ENCODE results near the gene SMIM21.

The SMIM21 gene

DNA sequence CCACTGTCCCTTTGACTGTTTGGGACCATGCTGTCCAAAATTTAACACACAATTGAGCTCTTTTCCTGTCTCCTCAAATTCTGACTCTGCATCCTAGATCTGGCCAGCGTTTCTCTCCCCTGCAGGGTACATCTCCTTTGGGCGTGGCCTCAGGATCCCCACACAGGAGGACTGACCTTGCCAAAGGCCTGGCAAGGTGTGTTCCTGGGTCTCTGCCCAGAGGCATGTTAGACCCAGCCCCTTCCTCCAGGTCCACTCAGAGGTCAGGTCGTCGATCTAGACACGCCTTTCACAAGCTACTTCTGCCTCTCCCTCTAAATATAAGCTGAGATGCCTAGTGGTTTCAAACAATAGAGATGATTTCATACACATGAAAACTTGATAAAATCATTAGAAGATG is 45.4 kb upstream of the SMIM21 start:
- ATAC-seq: no peak
- TF ChIP-seq ZFP30 (CRISPR knock-in tag; IDR thresholded peaks at IDR 0.05): no peak
- TF ChIP-seq, protein P1, sequence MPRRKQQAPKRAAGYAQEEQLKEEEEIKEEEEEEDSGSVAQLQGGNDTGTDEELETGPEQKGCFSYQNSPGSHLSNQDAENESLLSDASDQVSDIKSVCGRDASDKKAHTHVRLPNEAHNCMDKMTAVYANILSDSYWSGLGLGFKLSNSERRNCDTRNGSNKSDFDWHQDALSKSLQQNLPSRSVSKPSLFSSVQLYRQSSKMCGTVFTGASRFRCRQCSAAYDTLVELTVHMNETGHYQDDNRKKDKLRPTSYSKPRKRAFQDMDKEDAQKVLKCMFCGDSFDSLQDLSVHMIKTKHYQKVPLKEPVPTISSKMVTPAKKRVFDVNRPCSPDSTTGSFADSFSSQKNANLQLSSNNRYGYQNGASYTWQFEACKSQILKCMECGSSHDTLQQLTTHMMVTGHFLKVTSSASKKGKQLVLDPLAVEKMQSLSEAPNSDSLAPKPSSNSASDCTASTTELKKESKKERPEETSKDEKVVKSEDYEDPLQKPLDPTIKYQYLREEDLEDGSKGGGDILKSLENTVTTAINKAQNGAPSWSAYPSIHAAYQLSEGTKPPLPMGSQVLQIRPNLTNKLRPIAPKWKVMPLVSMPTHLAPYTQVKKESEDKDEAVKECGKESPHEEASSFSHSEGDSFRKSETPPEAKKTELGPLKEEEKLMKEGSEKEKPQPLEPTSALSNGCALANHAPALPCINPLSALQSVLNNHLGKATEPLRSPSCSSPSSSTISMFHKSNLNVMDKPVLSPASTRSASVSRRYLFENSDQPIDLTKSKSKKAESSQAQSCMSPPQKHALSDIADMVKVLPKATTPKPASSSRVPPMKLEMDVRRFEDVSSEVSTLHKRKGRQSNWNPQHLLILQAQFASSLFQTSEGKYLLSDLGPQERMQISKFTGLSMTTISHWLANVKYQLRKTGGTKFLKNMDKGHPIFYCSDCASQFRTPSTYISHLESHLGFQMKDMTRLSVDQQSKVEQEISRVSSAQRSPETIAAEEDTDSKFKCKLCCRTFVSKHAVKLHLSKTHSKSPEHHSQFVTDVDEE (CRISPR knock-in tag; IDR thresholded peaks at IDR 0.05): no peak
- no peak for TF ChIP-seq OSR1 (CRISPR knock-in tag; IDR thresholded peaks at IDR 0.05)

DNA sequence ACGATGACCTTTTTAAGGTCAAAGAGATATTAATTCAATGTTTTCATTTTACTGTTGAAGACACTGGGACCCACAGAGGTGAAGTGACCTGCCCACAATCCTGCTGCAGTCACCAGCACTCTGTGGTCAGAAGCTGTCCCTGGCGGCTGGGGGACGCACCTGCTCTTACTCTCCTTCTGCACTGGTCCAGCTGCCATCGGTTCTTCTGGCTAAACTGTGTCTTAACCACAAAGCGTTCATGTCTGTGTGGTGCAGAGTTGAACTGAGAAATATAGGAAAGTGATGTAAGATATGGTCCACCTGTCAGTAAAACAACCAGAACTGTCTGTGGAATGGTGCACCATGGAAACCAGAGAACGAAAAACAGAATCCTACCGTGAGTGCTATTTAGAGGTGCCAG is 44.9 kb upstream of the SMIM21 start:
- TF ChIP-seq TOX (CRISPR knock-in tag; IDR thresholded peaks at IDR 0.05; ENCODE audit: borderline replicate concordance): no peak
- TF ChIP-seq, protein P2, sequence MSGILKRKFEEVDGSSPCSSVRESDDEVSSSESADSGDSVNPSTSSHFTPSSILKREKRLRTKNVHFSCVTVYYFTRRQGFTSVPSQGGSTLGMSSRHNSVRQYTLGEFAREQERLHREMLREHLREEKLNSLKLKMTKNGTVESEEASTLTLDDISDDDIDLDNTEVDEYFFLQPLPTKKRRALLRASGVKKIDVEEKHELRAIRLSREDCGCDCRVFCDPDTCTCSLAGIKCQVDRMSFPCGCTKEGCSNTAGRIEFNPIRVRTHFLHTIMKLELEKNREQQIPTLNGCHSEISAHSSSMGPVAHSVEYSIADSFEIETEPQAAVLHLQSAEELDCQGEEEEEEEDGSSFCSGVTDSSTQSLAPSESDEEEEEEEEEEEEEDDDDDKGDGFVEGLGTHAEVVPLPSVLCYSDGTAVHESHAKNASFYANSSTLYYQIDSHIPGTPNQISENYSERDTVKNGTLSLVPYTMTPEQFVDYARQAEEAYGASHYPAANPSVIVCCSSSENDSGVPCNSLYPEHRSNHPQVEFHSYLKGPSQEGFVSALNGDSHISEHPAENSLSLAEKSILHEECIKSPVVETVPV (CRISPR knock-in tag; IDR thresholded peaks at IDR 0.05): no peak
- TF ChIP-seq, protein P1 (CRISPR knock-in tag; IDR thresholded peaks at IDR 0.05): no peak
- no peak for TF ChIP-seq ZFP30 (CRISPR knock-in tag; IDR thresholded peaks at IDR 0.05)
- no peak for TF ChIP-seq GLIS3 (CRISPR knock-in tag; IDR thresholded peaks at IDR 0.05)
- TF ChIP-seq OSR1 (CRISPR knock-in tag; IDR thresholded peaks at IDR 0.05): no peak
- TF ChIP-seq ISL1 (CRISPR knock-in tag; IDR thresholded peaks at IDR 0.05): no peak
- TF ChIP-seq, protein P3, sequence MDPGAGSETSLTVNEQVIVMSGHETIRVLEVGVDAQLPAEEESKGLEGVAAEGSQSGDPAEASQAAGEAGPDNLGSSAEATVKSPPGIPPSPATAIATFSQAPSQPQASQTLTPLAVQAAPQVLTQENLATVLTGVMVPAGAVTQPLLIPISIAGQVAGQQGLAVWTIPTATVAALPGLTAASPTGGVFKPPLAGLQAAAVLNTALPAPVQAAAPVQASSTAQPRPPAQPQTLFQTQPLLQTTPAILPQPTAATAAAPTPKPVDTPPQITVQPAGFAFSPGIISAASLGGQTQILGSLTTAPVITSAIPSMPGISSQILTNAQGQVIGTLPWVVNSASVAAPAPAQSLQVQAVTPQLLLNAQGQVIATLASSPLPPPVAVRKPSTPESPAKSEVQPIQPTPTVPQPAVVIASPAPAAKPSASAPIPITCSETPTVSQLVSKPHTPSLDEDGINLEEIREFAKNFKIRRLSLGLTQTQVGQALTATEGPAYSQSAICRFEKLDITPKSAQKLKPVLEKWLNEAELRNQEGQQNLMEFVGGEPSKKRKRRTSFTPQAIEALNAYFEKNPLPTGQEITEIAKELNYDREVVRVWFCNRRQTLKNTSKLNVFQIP (CRISPR knock-in tag; IDR thresholded peaks at IDR 0.05; ENCODE audit: borderline replicate concordance, low read depth): no peak
- TF ChIP-seq ZNF8 (CRISPR knock-in tag; IDR thresholded peaks at IDR 0.05): no peak
- TF ChIP-seq, protein P4, sequence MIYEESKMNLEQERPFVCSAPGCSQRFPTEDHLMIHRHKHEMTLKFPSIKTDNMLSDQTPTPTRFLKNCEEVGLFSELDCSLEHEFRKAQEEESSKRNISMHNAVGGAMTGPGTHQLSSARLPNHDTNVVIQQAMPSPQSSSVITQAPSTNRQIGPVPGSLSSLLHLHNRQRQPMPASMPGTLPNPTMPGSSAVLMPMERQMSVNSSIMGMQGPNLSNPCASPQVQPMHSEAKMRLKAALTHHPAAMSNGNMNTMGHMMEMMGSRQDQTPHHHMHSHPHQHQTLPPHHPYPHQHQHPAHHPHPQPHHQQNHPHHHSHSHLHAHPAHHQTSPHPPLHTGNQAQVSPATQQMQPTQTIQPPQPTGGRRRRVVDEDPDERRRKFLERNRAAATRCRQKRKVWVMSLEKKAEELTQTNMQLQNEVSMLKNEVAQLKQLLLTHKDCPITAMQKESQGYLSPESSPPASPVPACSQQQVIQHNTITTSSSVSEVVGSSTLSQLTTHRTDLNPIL (CRISPR knock-in tag; IDR thresholded peaks at IDR 0.05; ENCODE audit: low read depth): no peak
- TF ChIP-seq ZC3H10 (CRISPR knock-in tag; IDR thresholded peaks at IDR 0.05): no peak
- TF ChIP-seq ZNF565 (CRISPR knock-in tag; conservative IDR thresholded peaks at IDR 0.05; ENCODE audit: low read depth): no peak
- TF ChIP-seq ZFP3 (CRISPR knock-in tag; IDR thresholded peaks at IDR 0.05): no peak
- TF ChIP-seq RARB (CRISPR knock-in tag; IDR thresholded peaks at IDR 0.05): no peak
- no peak for TF ChIP-seq SNAI2 (CRISPR knock-in tag; IDR thresholded peaks at IDR 0.05)
- ATAC-seq: no peak

DNA sequence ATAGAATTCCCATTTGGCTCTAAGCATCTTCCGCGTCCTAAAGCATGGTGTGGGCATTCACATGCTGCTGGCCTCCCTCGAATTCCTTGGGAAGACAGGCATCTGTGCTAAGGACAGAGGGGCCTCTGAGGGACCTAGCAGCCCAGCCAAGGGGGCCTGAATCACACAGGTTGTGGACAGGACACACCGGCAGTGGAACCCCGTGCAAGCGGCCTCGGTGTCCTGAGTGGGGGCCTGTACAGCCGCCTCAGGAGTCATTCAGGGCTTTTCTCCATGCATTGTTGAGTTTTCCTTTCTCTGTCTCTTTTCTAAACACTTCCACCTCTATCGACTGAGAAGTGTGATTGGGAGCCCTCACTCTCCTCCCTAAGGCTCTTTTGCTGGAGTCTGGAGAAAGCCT is 44.3 kb upstream of the SMIM21 start:
- no peak for ATAC-seq
- TF ChIP-seq ZNF70 (CRISPR knock-in tag; IDR thresholded peaks at IDR 0.05) (no peak), SNAI2 (CRISPR knock-in tag; IDR thresholded peaks at IDR 0.05) (no peak), PPARA (CRISPR knock-in tag; IDR thresholded peaks at IDR 0.05; ENCODE audit: borderline replicate concordance) (no peak), TCF4 (CRISPR knock-in tag; IDR thresholded peaks at IDR 0.05; ENCODE audit: borderline replicate concordance) (no peak), CSDC2 (CRISPR knock-in tag; IDR thresholded peaks at IDR 0.05) (no peak), ISL1 (CRISPR knock-in tag; IDR thresholded peaks at IDR 0.05) (no peak), ZNF565 (CRISPR knock-in tag; conservative IDR thresholded peaks at IDR 0.05; ENCODE audit: low read depth) (no peak)
- TF ChIP-seq, protein P1 (CRISPR knock-in tag; IDR thresholded peaks at IDR 0.05): no peak
- TF ChIP-seq, protein P4 (CRISPR knock-in tag; IDR thresholded peaks at IDR 0.05; ENCODE audit: low read depth): no peak
- TF ChIP-seq, protein P5, sequence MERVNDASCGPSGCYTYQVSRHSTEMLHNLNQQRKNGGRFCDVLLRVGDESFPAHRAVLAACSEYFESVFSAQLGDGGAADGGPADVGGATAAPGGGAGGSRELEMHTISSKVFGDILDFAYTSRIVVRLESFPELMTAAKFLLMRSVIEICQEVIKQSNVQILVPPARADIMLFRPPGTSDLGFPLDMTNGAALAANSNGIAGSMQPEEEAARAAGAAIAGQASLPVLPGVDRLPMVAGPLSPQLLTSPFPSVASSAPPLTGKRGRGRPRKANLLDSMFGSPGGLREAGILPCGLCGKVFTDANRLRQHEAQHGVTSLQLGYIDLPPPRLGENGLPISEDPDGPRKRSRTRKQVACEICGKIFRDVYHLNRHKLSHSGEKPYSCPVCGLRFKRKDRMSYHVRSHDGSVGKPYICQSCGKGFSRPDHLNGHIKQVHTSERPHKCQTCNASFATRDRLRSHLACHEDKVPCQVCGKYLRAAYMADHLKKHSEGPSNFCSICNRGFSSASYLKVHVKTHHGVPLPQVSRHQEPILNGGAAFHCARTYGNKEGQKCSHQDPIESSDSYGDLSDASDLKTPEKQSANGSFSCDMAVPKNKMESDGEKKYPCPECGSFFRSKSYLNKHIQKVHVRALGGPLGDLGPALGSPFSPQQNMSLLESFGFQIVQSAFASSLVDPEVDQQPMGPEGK (CRISPR knock-in tag; IDR thresholded peaks at IDR 0.05; ENCODE audit: borderline replicate concordance): no peak
